ENCODE results near the gene SPDYE4.

The SPDYE4 gene

GRCh38 chr17:8718001-8718563, 40.3 kb downstream of the SPDYE4 start:
- H3K4me3 ChIP-seq (ENCODE audit: low read depth in 1 of 5, low read length in 5 of 5): no peak overlapping the region
- peaks cover 0 to 7% (median 5%) of the 10 kb centered on the region in 5 donors for H3K4me1 ChIP-seq (ENCODE audit: control insufficient read depth in 5 of 5, insufficient read depth in 5 of 5, low read length in 5 of 5)
- peaks cover 0 to 2% (median 0%) of the 10 kb centered on the region in 5 donors for H3K9me3 ChIP-seq (ENCODE audit: control insufficient read depth in 5 of 5, low read length in 5 of 5)
- H3K27ac ChIP-seq (ENCODE audit: low read depth, low read length): no peak overlapping the region
- no peak overlapping the region for H3K9ac ChIP-seq (ENCODE audit: low read length in 5 of 5)
- H3K27me3 ChIP-seq (ENCODE audit: control insufficient read depth in 5 of 5, insufficient read depth in 4 of 5, low read length in 5 of 5): peaks cover 0 to 2% (median 0%) of the 10 kb centered on the region in 5 donors
- H3K36me3 ChIP-seq (ENCODE audit: control insufficient read depth in 5 of 5, insufficient read depth in 5 of 5, low read length in 5 of 5): no peaks in the 10 kb centered on the region

- no peaks in the 10 kb centered on the region for H3K36me3 ChIP-seq (ENCODE audit: control insufficient read depth in 5 of 5, insufficient read depth in 5 of 5, low read length in 5 of 5)
- peaks cover 0 to 3% (median 0%) of the 10 kb centered on the region in 5 donors for H3K4me1 ChIP-seq (ENCODE audit: control insufficient read depth in 5 of 5, insufficient read depth in 5 of 5, low read length in 5 of 5)
- H3K27me3 ChIP-seq (ENCODE audit: control insufficient read depth in 5 of 5, insufficient read depth in 4 of 5, low read length in 5 of 5): peaks cover 0 to 3% (median 2%) of the 10 kb centered on the region in 5 donors
- H3K4me3 ChIP-seq (ENCODE audit: low read depth in 1 of 5, low read length in 5 of 5): no peak overlapping the region
- peaks cover 0 to 2% (median 0%) of the 10 kb centered on the region in 5 donors for H3K9me3 ChIP-seq (ENCODE audit: control insufficient read depth in 5 of 5, low read length in 5 of 5)
- no peak overlapping the region for H3K27ac ChIP-seq (ENCODE audit: low read depth, low read length)
- no peak overlapping the region for H3K9ac ChIP-seq (ENCODE audit: low read length in 5 of 5)
Observed at GRCh38 chr17:8713878-8714277, 44.5 kb downstream of the SPDYE4 start.

GRCh38 chr17:8713315-8713714, 45.0 kb downstream of the SPDYE4 start:
- Histone ChIP-seq H3K4me1 (ENCODE audit: control insufficient read depth in 5 of 5, insufficient read depth in 5 of 5, low read length in 5 of 5) (peaks cover 0 to 4% (median 0%) of the 10 kb centered on the region in 5 donors), H3K9ac (ENCODE audit: low read length in 5 of 5) (no peak overlapping the region), H3K27ac (ENCODE audit: low read depth, low read length) (no peak overlapping the region), H3K27me3 (ENCODE audit: control insufficient read depth in 5 of 5, insufficient read depth in 4 of 5, low read length in 5 of 5) (peaks cover 0 to 3% (median 2%) of the 10 kb centered on the region in 5 donors), H3K9me3 (ENCODE audit: control insufficient read depth in 5 of 5, low read length in 5 of 5) (peaks cover 0 to 2% (median 0%) of the 10 kb centered on the region in 5 donors), H3K36me3 (ENCODE audit: control insufficient read depth in 5 of 5, insufficient read depth in 5 of 5, low read length in 5 of 5) (no peaks in the 10 kb centered on the region), H3K4me3 (ENCODE audit: low read depth in 1 of 5, low read length in 5 of 5) (no peak overlapping the region)

GRCh38 chr17:8712698-8713097, 45.6 kb downstream of the SPDYE4 start:
- Histone ChIP-seq H3K4me3 (ENCODE audit: low read depth in 1 of 5, low read length in 5 of 5) (no peak overlapping the region), H3K4me1 (ENCODE audit: control insufficient read depth in 5 of 5, insufficient read depth in 5 of 5, low read length in 5 of 5) (peaks cover 0 to 4% (median 0%) of the 10 kb centered on the region in 5 donors), H3K9me3 (ENCODE audit: control insufficient read depth in 5 of 5, low read length in 5 of 5) (peaks cover 0 to 2% (median 0%) of the 10 kb centered on the region in 5 donors), H3K27ac (ENCODE audit: low read depth, low read length) (no peak overlapping the region), H3K27me3 (ENCODE audit: control insufficient read depth in 5 of 5, insufficient read depth in 4 of 5, low read length in 5 of 5) (peaks cover 0 to 4% (median 3%) of the 10 kb centered on the region in 5 donors), H3K9ac (ENCODE audit: low read length in 5 of 5) (no peak overlapping the region), H3K36me3 (ENCODE audit: control insufficient read depth in 5 of 5, insufficient read depth in 5 of 5, low read length in 5 of 5) (no peaks in the 10 kb centered on the region)

GRCh38 chr17:8711291-8711690, 47.1 kb downstream of the SPDYE4 start:
- Histone ChIP-seq H3K4me3 (ENCODE audit: low read depth in 1 of 5, low read length in 5 of 5) (no peak overlapping the region), H3K27me3 (ENCODE audit: control insufficient read depth in 5 of 5, insufficient read depth in 4 of 5, low read length in 5 of 5) (peaks cover 0 to 4% (median 3%) of the 10 kb centered on the region in 5 donors), H3K4me1 (ENCODE audit: control insufficient read depth in 5 of 5, insufficient read depth in 5 of 5, low read length in 5 of 5) (peaks cover 0 to 4% (median 0%) of the 10 kb centered on the region in 5 donors), H3K9me3 (ENCODE audit: control insufficient read depth in 5 of 5, low read length in 5 of 5) (no peaks in the 10 kb centered on the region), H3K36me3 (ENCODE audit: control insufficient read depth in 5 of 5, insufficient read depth in 5 of 5, low read length in 5 of 5) (no peaks in the 10 kb centered on the region), H3K27ac (ENCODE audit: low read depth, low read length) (no peak overlapping the region), H3K9ac (ENCODE audit: low read length in 5 of 5) (no peak overlapping the region)

GRCh38 chr17:8710813-8711212, 47.5 kb downstream of the SPDYE4 start:
- Histone ChIP-seq H3K27ac (ENCODE audit: low read depth, low read length) (no peak overlapping the region), H3K4me1 (ENCODE audit: control insufficient read depth in 5 of 5, insufficient read depth in 5 of 5, low read length in 5 of 5) (peaks cover 0 to 4% (median 0%) of the 10 kb centered on the region in 5 donors), H3K27me3 (ENCODE audit: control insufficient read depth in 5 of 5, insufficient read depth in 4 of 5, low read length in 5 of 5) (peaks cover 0 to 6% (median 3%) of the 10 kb centered on the region in 5 donors), H3K9ac (ENCODE audit: low read length in 5 of 5) (no peak overlapping the region), H3K4me3 (ENCODE audit: low read depth in 1 of 5, low read length in 5 of 5) (no peak overlapping the region), H3K36me3 (ENCODE audit: control insufficient read depth in 5 of 5, insufficient read depth in 5 of 5, low read length in 5 of 5) (no peaks in the 10 kb centered on the region), H3K9me3 (ENCODE audit: control insufficient read depth in 5 of 5, low read length in 5 of 5) (no peaks in the 10 kb centered on the region)

GRCh38 chr17:8709006-8709405, 49.3 kb downstream of the SPDYE4 start:
- Histone ChIP-seq H3K4me1 (ENCODE audit: control insufficient read depth in 5 of 5, insufficient read depth in 5 of 5, low read length in 5 of 5) (peaks cover 0 to 4% (median 0%) of the 10 kb centered on the region in 5 donors), H3K36me3 (ENCODE audit: control insufficient read depth in 5 of 5, insufficient read depth in 5 of 5, low read length in 5 of 5) (no peaks in the 10 kb centered on the region), H3K4me3 (ENCODE audit: low read depth in 1 of 5, low read length in 5 of 5) (no peak overlapping the region), H3K9me3 (ENCODE audit: control insufficient read depth in 5 of 5, low read length in 5 of 5) (no peaks in the 10 kb centered on the region), H3K9ac (ENCODE audit: low read length in 5 of 5) (no peak overlapping the region), H3K27ac (ENCODE audit: low read depth, low read length) (no peak overlapping the region), H3K27me3 (ENCODE audit: control insufficient read depth in 5 of 5, insufficient read depth in 4 of 5, low read length in 5 of 5) (peaks cover 0 to 6% (median 3%) of the 10 kb centered on the region in 5 donors)

GRCh38 chr17:8708025-8708461, 50.3 kb downstream of the SPDYE4 start:
- Histone ChIP-seq H3K4me3 (ENCODE audit: low read depth in 1 of 5, low read length in 5 of 5) (no peak overlapping the region), H3K4me1 (ENCODE audit: control insufficient read depth in 5 of 5, insufficient read depth in 5 of 5, low read length in 5 of 5) (peaks cover 0 to 4% (median 0%) of the 10 kb centered on the region in 5 donors), H3K9me3 (ENCODE audit: control insufficient read depth in 5 of 5, low read length in 5 of 5) (peaks cover 0 to 2% (median 0%) of the 10 kb centered on the region in 5 donors), H3K27ac (ENCODE audit: low read depth, low read length) (no peak overlapping the region), H3K9ac (ENCODE audit: low read length in 5 of 5) (no peak overlapping the region), H3K27me3 (ENCODE audit: control insufficient read depth in 5 of 5, insufficient read depth in 4 of 5, low read length in 5 of 5) (peaks cover 0 to 6% (median 2%) of the 10 kb centered on the region in 5 donors), H3K36me3 (ENCODE audit: control insufficient read depth in 5 of 5, insufficient read depth in 5 of 5, low read length in 5 of 5) (no peaks in the 10 kb centered on the region)

GRCh38 chr17:8707332-8708024, 50.9 kb downstream of the SPDYE4 start:
- Histone ChIP-seq H3K27me3 (ENCODE audit: control insufficient read depth in 5 of 5, insufficient read depth in 4 of 5, low read length in 5 of 5) (peaks cover 0 to 6% (median 2%) of the 10 kb centered on the region in 5 donors), H3K27ac (ENCODE audit: low read depth, low read length) (no peak overlapping the region), H3K9me3 (ENCODE audit: control insufficient read depth in 5 of 5, low read length in 5 of 5) (peaks cover 0 to 3% (median 0%) of the 10 kb centered on the region in 5 donors), H3K36me3 (ENCODE audit: control insufficient read depth in 5 of 5, insufficient read depth in 5 of 5, low read length in 5 of 5) (no peaks in the 10 kb centered on the region), H3K9ac (ENCODE audit: low read length in 5 of 5) (no peak overlapping the region), H3K4me3 (ENCODE audit: low read depth in 1 of 5, low read length in 5 of 5) (no peak overlapping the region), H3K4me1 (ENCODE audit: control insufficient read depth in 5 of 5, insufficient read depth in 5 of 5, low read length in 5 of 5) (peaks cover 0 to 4% (median 0%) of the 10 kb centered on the region in 5 donors)

- H3K27ac ChIP-seq (ENCODE audit: low read depth, low read length): no peak overlapping the region
- H3K9me3 ChIP-seq (ENCODE audit: control insufficient read depth in 5 of 5, low read length in 5 of 5): peaks cover 0 to 3% (median 0%) of the 10 kb centered on the region in 5 donors
- H3K4me3 ChIP-seq (ENCODE audit: low read depth in 1 of 5, low read length in 5 of 5): no peak overlapping the region
- no peak overlapping the region for H3K9ac ChIP-seq (ENCODE audit: low read length in 5 of 5)
- H3K4me1 ChIP-seq (ENCODE audit: control insufficient read depth in 5 of 5, insufficient read depth in 5 of 5, low read length in 5 of 5): peaks cover 0 to 4% (median 0%) of the 10 kb centered on the region in 5 donors
- no peaks in the 10 kb centered on the region for H3K36me3 ChIP-seq (ENCODE audit: control insufficient read depth in 5 of 5, insufficient read depth in 5 of 5, low read length in 5 of 5)
- peaks cover 0 to 6% (median 2%) of the 10 kb centered on the region in 5 donors for H3K27me3 ChIP-seq (ENCODE audit: control insufficient read depth in 5 of 5, insufficient read depth in 4 of 5, low read length in 5 of 5)
Observed at GRCh38 chr17:8706431-8706830, 51.9 kb downstream of the SPDYE4 start.
